ENCODE results near the gene MT1F.

GRCh38 chr16:56645838-56646237 is 11.9 kb upstream of the MT1F start:
- no peak for TF ChIP-seq CTCF (IDR thresholded peaks at IDR 0.05; ENCODE audit: insufficient read depth, low read length, poor library complexity, severe bottlenecking)
- no peak for TF ChIP-seq EZH2phosphoT487 (conservative IDR thresholded peaks at IDR 0.05; ENCODE audit: low read length)
